HepG2 (cell line): ENCODE data around the gene CCDC120. TPM values are rescaled to one million over a fixed set of nuclear protein-coding genes. Genes with fewer than 3 reads are reported as not detected.

ENCODE experiments used
- ATAC-seq: fragments of 200-7000 bp; cut with Tn5 transposase; 3 replicates; pipeline ENCODE4 v1.9.1; 2020; ENCODE audit warnings: mild to moderate bottlenecking, moderate library complexity
- BruUV-seq: library from RNA; stranded (reverse); fragments of 400-500 nt; replicated peaks from 2 replicates; lab custom pipeline; 2021; lab: Mats Ljungman, UMichigan
- CTCF ChIA-PET: fragments of 300-600 bp; formaldehyde crosslinking; extraction: SDS; loops from one replicate; lab custom pipeline; 2021; ENCODE audit warnings: low total read pairs, inconsistent platforms, low intra/inter-chr PET ratio; lab: Yijun Ruan, JAX
- POLR2A ChIA-PET: fragments of 350-600 bp; sonication (Branson Sonifier 250); formaldehyde crosslinking; loops from one replicate; lab custom pipeline; 2020; ENCODE audit warnings: antibody characterized with exemption, inconsistent platforms; lab: Yijun Ruan, JAX
- DNase-seq: peaks from one replicate; pipeline ENCODE4 v3.0.0-alpha.2; 2015; ENCODE audit warnings: low spot score
- FAIRE-seq: peaks from 3 replicates; lab custom pipeline; 2011; peaks lifted over from hg19 to GRCh38; lab: Jason Lieb, UNC
- H2AFZ ChIP-seq: one replicate; pipeline ENCODE4 v1.6.1; 2011; ENCODE audit warnings: low read length, inconsistent platforms
- H3K27ac ChIP-seq: fragments of 300-600 bp; 3 replicates; pipeline ENCODE4 v1.8.0; 2011; ENCODE audit warnings: mixed run types, mild to moderate bottlenecking, mixed read lengths, low read length, inconsistent platforms; ENCODE audit not compliant: insufficient read depth; ENCODE audit errors: extremely low read length
- H3K27me3 ChIP-seq, 2 experiments: fragments of 200-600 bp in 1 of 2; 2 replicates in 1 of 2; 3 replicates in 1 of 2; pipeline versions ENCODE4 v1.6.0 to v1.8.0; 2011; ENCODE audit warnings: low read length in 2 of 2, mild to moderate bottlenecking in 2 of 2, moderate library complexity in 2 of 2, inconsistent platforms in 1 of 2; ENCODE audit not compliant: insufficient read depth in 2 of 2, control insufficient read depth in 1 of 2
- H3K36me3 ChIP-seq, 2 experiments: fragments of 200-600 bp in 1 of 2; replicated peaks in 1 of 2; 2 replicates in 1 of 2; 3 replicates in 1 of 2; pipeline versions ENCODE4 v1.5.1 to v1.8.0; 2011; ENCODE audit warnings: low read length in 2 of 2, inconsistent platforms in 1 of 2; ENCODE audit not compliant: insufficient read depth in 2 of 2, control insufficient read depth in 1 of 2
- H3K4me1 ChIP-seq: 2 replicates; pipeline ENCODE4 v1.5.1; 2012; ENCODE audit warnings: low read length, inconsistent platforms; ENCODE audit not compliant: insufficient read depth
- H3K4me2 ChIP-seq: 2 replicates; pipeline ENCODE4 v1.6.0; 2011; ENCODE audit warnings: low read depth, low read length, inconsistent platforms
- H3K4me3 ChIP-seq, 3 experiments: fragments of 200-600 bp in 1 of 3; sonication (generic), shearing (Covaris generic) in 1 of 3; replicated peaks in 1 of 3; 2 replicates each; pipeline ENCODE4 v1.5.1; 2011 to 2016; ENCODE audit warnings: low read length in 3 of 3, inconsistent platforms in 2 of 3, low read depth in 2 of 3, mild to moderate bottlenecking in 2 of 3, control low read depth in 1 of 3, mixed read lengths in 1 of 3; ENCODE audit not compliant: insufficient read depth in 1 of 3
- H3K79me2 ChIP-seq: one replicate; pipeline ENCODE4 v1.6.1; 2011; ENCODE audit warnings: low read length, inconsistent platforms; ENCODE audit not compliant: insufficient read depth
- H3K9ac ChIP-seq: 2 replicates; pipeline ENCODE4 v1.6.0; 2011; ENCODE audit warnings: mild to moderate bottlenecking, low read depth, low read length, inconsistent platforms; ENCODE audit not compliant: insufficient read depth
- H3K9me3 ChIP-seq: 2 replicates; pipeline ENCODE4 v1.5.1; 2012; ENCODE audit warnings: mild to moderate bottlenecking, low read length
- H4K20me1 ChIP-seq: 2 replicates; pipeline ENCODE4 v1.6.0; 2011; ENCODE audit warnings: inconsistent platforms, mild to moderate bottlenecking, low read length, moderate library complexity; ENCODE audit not compliant: insufficient read depth
- CBX2 ChIP-seq, 2 experiments: fragments of 200-600 bp in 1 of 2; sonication (generic); formaldehyde crosslinking in 1 of 2; IDR thresholded peaks; 2 replicates each; pipeline versions ENCODE4 v1.7.0 to v1.8.1; 2018 to 2022; ENCODE audit warnings: low read depth in 2 of 2, low read length in 1 of 2, mild to moderate bottlenecking in 1 of 2, missing genetic modification reagents in 1 of 2
- ERF ChIP-seq: IDR thresholded peaks from 2 replicates; pipeline ENCODE4 v1.6.1; 2018; ENCODE audit warnings: missing biosample characterization, missing genetic modification reagents
- HCFC1 ChIP-seq: fragments of 150-350 bp; IDR thresholded peaks from 2 replicates; pipeline ENCODE4 v1.6.1; 2014; ENCODE audit warnings: low read depth, low read length
- HDAC2 ChIP-seq: sonication (generic); formaldehyde crosslinking; IDR thresholded peaks from 2 replicates; pipeline ENCODE4 v1.4.0; 2020; ENCODE audit warnings: missing genetic modification reagents
- HNRNPL ChIP-seq: fragments of 200-400 bp; formaldehyde crosslinking; IDR thresholded peaks from 2 replicates; pipeline ENCODE4 v1.6.1; 2017; ENCODE audit warnings: mild to moderate bottlenecking, low read depth, low read length
- IRF1 ChIP-seq: sonication (generic); formaldehyde crosslinking; IDR thresholded peaks from 2 replicates; pipeline ENCODE4 v1.4.0; 2020; ENCODE audit warnings: low read depth, mild to moderate bottlenecking, missing genetic modification reagents
- JUNB ChIP-seq: sonication (generic); formaldehyde crosslinking; IDR thresholded peaks from 2 replicates; pipeline ENCODE4 v1.8.0; 2022; ENCODE audit warnings: missing genetic modification reagents, mild to moderate bottlenecking, borderline replicate concordance
- NPAS2 ChIP-seq: sonication (generic); formaldehyde crosslinking; IDR thresholded peaks from 2 replicates; pipeline ENCODE4 v1.8.0; 2022; ENCODE audit warnings: mild to moderate bottlenecking, missing genetic modification reagents, borderline replicate concordance
- PBX2 ChIP-seq: IDR thresholded peaks from 2 replicates; pipeline ENCODE4 v1.6.1; 2016; ENCODE audit warnings: control low read depth
- POLR2A ChIP-seq, 2 experiments: IDR thresholded peaks; 2 replicates each; pipeline ENCODE4 v1.6.1; 2011; ENCODE audit warnings: low read depth in 2 of 2, low read length in 2 of 2, mild to moderate bottlenecking in 1 of 2, moderate library complexity in 1 of 2; ENCODE audit not compliant: insufficient read depth in 1 of 2
- SMC3 ChIP-seq: IDR thresholded peaks from 2 replicates; pipeline ENCODE4 v1.6.1; 2011; ENCODE audit warnings: low read length, improper control_type of control experiment
- SNAPC2 ChIP-seq: sonication (generic); formaldehyde crosslinking; IDR thresholded peaks from 2 replicates; pipeline ENCODE4 v1.8.1; 2022; ENCODE audit warnings: mild to moderate bottlenecking, missing genetic modification reagents
- SP2 ChIP-seq: sonication (generic); formaldehyde crosslinking; IDR thresholded peaks from 2 replicates; pipeline ENCODE4 v1.5.1; 2020; ENCODE audit warnings: mild to moderate bottlenecking, missing genetic modification reagents
- TMF1 ChIP-seq: sonication (generic); formaldehyde crosslinking; IDR thresholded peaks from 2 replicates; pipeline ENCODE4 v1.8.1; 2022; ENCODE audit warnings: low read depth, missing genetic modification reagents
- ZBTB1 ChIP-seq: sonication (generic); formaldehyde crosslinking; IDR thresholded peaks from 2 replicates; pipeline ENCODE4 v1.4.0; 2020; ENCODE audit warnings: missing genetic modification reagents, borderline replicate concordance
- WGBS: methylation state at CpG from one replicate; pipeline ENCODE4 v1.1.6; 2017; ENCODE audit warnings: low lambda C conversion rate; 5-methylcytosine and 5-hydroxymethylcytosine counted together
- in situ Hi-C: cut with HindIII; loops from 2 replicates; pipeline ENCODE4 v1.10.0; 2017; ENCODE audit warnings: low pct_unique_long_range_greater_than_20kb; ENCODE audit not compliant: extremely low pct_ligation_motif_present
- intact Hi-C: fragments of 100-400 bp; cut with micrococcal nuclease; formaldehyde crosslinking; loops from one replicate; pipeline ENCODE4 v1.10.0; 2022; ENCODE audit not compliant: unreplicated experiment
- polyA plus RNA-seq, 8 experiments: library from polyadenylated mRNA; depleted of rRNA in 3 of 8; stranded (reverse) in 7 of 8; unstranded in 1 of 8; fragments of >200 nt; fragmentation: Illumina TruSeq in 4 of 8; extraction: Trizol in 4 of 8; gene quantifications; 2 replicates each; pipeline versions ENCODE4 v1.2.1 to v1.2.3, GENCODE V29; 2011 to 2016; ENCODE audit warnings: low read depth in 4 of 8, missing spikeins in 1 of 8, mixed read lengths in 1 of 8; ENCODE audit not compliant: insufficient read depth in 1 of 8
- total RNA-seq, 5 experiments: library from RNA; depleted of rRNA; stranded (reverse); fragments of >200 nt; fragmentation: Illumina TruSeq; extraction: Trizol; gene quantifications; 2 replicates each; pipeline ENCODE4 v1.2.3, GENCODE V29; 2016; ENCODE audit warnings: low read depth in 1 of 5
- TF ChIP-seq, protein P1 (sequence below): sonication (generic); formaldehyde crosslinking; IDR thresholded peaks from 2 replicates; pipeline ENCODE4 v1.5.1; 2020; ENCODE audit warnings: missing genetic modification reagents, mild to moderate bottlenecking, borderline replicate concordance
- TF ChIP-seq, protein P2 (sequence below): fragments of 450-650 bp; IDR thresholded peaks from 2 replicates; pipeline ENCODE4 v1.6.1; 2017
- TF ChIP-seq, protein P3 (sequence below): sonication (generic); formaldehyde crosslinking; IDR thresholded peaks from 2 replicates; pipeline ENCODE4 v1.9.0; 2021; ENCODE audit warnings: missing genetic modification reagents, borderline replicate concordance

CCDC120 gene
- total and polyA plus RNA-seq, 2 of the 13 experiments (the other 11 are each of a cell fraction or from before 2014, with no cell fraction given): 0.89 to 3.2 TPM

DNA sequence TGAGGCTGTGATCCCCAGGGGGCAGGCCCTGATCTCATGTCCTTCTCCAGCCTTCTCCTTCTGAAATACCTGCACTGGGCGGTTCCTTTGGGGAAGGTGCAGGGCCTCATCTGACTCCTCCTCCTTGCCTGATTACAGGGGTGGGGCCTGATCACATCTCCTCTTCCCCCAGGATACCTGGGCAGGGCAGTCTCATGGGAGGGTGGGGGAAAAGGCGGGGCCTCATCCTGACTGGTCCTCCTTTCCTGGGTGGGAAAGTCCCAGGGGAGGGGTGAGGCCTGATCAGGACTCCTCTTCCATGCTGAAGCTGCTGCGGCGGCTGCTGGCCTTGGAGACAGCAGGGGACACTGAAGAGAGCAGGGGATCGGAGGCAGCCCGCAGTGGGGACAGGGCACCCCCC, 28.9 kb upstream of the CCDC120 start (continued):
- TF ChIP-seq, protein P1, sequence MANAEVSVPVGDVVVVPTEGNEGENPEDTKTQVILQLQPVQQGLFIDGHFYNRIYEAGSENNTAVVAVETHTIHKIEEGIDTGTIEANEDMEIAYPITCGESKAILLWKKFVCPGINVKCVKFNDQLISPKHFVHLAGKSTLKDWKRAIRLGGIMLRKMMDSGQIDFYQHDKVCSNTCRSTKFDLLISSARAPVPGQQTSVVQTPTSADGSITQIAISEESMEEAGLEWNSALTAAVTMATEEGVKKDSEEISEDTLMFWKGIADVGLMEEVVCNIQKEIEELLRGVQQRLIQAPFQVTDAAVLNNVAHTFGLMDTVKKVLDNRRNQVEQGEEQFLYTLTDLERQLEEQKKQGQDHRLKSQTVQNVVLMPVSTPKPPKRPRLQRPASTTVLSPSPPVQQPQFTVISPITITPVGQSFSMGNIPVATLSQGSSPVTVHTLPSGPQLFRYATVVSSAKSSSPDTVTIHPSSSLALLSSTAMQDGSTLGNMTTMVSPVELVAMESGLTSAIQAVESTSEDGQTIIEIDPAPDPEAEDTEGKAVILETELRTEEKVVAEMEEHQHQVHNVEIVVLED (CRISPR knock-in tag): no peak
- TF ChIP-seq HDAC2 (no peak), ZBTB1 (CRISPR knock-in tag) (no peak), JUNB (no peak), HCFC1 (no peak), POLR2A (IDR thresholded peaks at IDR 0.05; ENCODE audit: insufficient read depth in 1 of 2, low read depth in 2 of 2, low read length in 2 of 2) (no peak), ERF (no peak)
- TF ChIP-seq, protein P2, sequence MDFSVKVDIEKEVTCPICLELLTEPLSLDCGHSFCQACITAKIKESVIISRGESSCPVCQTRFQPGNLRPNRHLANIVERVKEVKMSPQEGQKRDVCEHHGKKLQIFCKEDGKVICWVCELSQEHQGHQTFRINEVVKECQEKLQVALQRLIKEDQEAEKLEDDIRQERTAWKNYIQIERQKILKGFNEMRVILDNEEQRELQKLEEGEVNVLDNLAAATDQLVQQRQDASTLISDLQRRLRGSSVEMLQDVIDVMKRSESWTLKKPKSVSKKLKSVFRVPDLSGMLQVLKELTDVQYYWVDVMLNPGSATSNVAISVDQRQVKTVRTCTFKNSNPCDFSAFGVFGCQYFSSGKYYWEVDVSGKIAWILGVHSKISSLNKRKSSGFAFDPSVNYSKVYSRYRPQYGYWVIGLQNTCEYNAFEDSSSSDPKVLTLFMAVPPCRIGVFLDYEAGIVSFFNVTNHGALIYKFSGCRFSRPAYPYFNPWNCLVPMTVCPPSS: no peak

DNA sequence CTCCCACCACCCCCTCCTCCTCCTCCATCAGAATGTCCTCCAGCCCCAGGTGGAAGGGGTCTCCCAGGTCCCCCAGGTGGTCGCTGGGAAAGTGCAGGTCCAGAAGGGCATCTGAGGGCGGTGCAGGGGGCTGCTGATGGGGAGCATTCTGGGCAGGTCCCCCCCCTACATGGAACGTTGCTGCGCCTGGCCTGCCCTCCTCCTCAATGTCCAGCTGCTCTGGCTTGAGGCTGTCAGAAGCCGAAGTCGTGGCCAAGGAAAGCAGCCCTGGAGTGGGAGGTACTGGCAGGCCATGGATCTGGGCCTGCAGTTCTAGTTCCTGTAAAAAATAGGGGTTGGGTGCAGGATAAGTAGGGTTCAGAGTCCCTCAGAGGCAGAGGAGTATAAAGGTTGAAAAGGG, 28.5 kb upstream of the CCDC120 start:
- no peak for ATAC-seq
- FAIRE-seq: no peak
- intact Hi-C loops (no loop called here), in situ Hi-C loops (no loop called here)
- Histone ChIP-seq H3K79me2 (no peaks in the 10 kb centered on the region), H3K9me3 (no peaks in the 10 kb centered on the region), H3K4me3 (no peak overlapping the region), H3K27ac (no peak overlapping the region), H4K20me1 (no peaks in the 10 kb centered on the region), H3K27me3 (no peaks in the 10 kb centered on the region), H3K9ac (no peak overlapping the region), H2AFZ (no peak overlapping the region), H3K36me3 (peaks cover 9 to 15% of the 10 kb centered on the region in 2 experiments), H3K4me2 (no peak overlapping the region), H3K4me1 (no peaks in the 10 kb centered on the region)
- BruUV-seq: no TSS peak
- ChIA-PET POLR2A (interaction anchor here (1.3 to 1.7 kb wide), 2 partner anchors 11 to 14 kb away, joined by 3 to 4 read pairs; no protein-coding TSS in a partner anchor), CTCF (no interaction called here)
- whole genome bisulfite sequencing: 100% methylated on average over 1 of the region's 6 CpGs
- no peak for DNase-seq
- TF ChIP-seq, protein P3, sequence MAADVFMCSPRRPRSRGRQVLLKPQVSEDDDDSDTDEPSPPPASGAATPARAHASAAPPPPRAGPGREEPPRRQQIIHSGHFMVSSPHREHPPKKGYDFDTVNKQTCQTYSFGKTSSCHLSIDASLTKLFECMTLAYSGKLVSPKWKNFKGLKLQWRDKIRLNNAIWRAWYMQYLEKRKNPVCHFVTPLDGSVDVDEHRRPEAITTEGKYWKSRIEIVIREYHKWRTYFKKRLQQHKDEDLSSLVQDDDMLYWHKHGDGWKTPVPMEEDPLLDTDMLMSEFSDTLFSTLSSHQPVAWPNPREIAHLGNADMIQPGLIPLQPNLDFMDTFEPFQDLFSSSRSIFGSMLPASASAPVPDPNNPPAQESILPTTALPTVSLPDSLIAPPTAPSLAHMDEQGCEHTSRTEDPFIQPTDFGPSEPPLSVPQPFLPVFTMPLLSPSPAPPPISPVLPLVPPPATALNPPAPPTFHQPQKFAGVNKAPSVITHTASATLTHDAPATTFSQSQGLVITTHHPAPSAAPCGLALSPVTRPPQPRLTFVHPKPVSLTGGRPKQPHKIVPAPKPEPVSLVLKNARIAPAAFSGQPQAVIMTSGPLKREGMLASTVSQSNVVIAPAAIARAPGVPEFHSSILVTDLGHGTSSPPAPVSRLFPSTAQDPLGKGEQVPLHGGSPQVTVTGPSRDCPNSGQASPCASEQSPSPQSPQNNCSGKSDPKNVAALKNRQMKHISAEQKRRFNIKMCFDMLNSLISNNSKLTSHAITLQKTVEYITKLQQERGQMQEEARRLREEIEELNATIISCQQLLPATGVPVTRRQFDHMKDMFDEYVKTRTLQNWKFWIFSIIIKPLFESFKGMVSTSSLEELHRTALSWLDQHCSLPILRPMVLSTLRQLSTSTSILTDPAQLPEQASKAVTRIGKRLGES (CRISPR knock-in tag): no peak
- TF ChIP-seq IRF1 (CRISPR knock-in tag) (no peak), SP2 (CRISPR knock-in tag) (no peak), SNAPC2 (CRISPR knock-in tag) (no peak), TMF1 (CRISPR knock-in tag) (no peak), SMC3 (no peak), HNRNPL (no peak), PBX2 (no peak), CBX2 (IDR thresholded peaks at IDR 0.05; ENCODE audit: low read depth, low read length) (no peak), CBX2 (CRISPR knock-in tag; IDR thresholded peaks at IDR 0.05; ENCODE audit: low read depth) (no peak), NPAS2 (CRISPR knock-in tag) (no peak)
